Measurements from ENCODE around the gene DPEP1.

GRCh38 chr16:89642574-89642973, 29.1 kb downstream of the DPEP1 start:
- TF ChIP-seq, protein P1, sequence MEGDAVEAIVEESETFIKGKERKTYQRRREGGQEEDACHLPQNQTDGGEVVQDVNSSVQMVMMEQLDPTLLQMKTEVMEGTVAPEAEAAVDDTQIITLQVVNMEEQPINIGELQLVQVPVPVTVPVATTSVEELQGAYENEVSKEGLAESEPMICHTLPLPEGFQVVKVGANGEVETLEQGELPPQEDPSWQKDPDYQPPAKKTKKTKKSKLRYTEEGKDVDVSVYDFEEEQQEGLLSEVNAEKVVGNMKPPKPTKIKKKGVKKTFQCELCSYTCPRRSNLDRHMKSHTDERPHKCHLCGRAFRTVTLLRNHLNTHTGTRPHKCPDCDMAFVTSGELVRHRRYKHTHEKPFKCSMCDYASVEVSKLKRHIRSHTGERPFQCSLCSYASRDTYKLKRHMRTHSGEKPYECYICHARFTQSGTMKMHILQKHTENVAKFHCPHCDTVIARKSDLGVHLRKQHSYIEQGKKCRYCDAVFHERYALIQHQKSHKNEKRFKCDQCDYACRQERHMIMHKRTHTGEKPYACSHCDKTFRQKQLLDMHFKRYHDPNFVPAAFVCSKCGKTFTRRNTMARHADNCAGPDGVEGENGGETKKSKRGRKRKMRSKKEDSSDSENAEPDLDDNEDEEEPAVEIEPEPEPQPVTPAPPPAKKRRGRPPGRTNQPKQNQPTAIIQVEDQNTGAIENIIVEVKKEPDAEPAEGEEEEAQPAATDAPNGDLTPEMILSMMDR (IDR thresholded peaks at IDR 0.05): no peak
- TF ChIP-seq POLR2A (IDR thresholded peaks at IDR 0.05): no peak

Measured in transverse colon (tissue), 3 donors.